GM21576 (cell line): ENCODE results near the gene GNAQ.
"Not testable (repeated sequence)": the region's sequence is repeated elsewhere in the genome, so short reads cannot be mapped to it uniquely, and the experiment has no call there.

ENCODE experiments used
- ATAC-seq: cut with Tn5 transposase; IDR thresholded peaks from one replicate; pipeline ENCODE4 v1.9.1; 2021; ENCODE audit warnings: mild to moderate bottlenecking, moderate library complexity; ENCODE audit not compliant: unreplicated experiment

GNAQ gene

DNA sequence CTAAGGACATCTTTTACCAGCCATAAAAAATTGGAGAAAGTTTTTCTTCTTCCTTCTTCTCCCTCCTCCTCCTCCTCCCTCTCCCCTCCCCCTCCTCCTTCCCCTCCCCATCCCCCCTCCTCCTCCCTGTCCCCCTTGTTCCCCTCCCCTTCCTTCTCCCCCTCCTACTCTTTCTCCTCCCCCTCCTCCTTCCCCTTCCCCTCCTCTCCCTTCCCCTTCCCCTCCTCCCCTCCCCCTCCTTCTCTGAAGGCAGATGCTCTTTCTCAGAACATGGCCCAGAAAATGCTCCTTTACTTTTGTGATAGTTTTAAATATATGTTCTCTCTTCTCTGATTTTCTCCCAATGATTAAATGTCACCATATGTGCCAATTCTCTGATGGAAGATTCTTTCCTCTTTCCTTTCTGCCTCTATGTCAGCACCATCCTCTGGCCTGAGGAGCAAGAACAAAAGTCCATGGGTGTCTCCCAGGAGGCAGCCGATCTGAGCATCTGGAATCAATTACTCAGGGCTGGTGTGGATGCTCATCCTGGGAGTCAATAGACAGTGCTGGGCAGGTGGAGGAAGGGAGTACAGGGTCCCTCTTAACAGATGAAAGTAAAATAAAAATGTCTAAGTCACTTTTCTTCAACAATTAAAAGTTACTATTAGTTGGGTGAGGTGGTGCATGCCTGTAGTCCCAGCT, 320.5 kb downstream of the GNAQ start:
- ATAC-seq, result no peak

DNA sequence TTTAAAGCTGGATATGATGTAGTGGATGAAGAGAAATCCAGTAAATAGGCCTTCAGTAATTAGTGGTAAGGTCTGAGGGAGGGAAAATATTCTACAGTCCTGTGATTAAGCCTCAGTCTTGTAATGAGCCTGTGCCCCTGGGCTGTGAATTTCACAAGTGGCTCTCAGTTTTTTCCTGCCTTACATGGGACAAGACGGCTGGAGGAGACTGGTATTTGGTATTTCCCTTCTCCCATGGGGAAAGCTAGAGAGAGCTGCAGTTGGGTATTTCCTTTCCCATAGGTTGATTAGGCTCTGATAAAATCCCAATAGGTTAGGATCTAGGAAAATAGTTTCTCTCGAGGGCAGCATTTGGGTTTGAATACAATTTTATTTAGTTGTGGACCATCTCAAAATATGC, 321.3 kb downstream of the GNAQ start:
- ATAC-seq, result no peak

DNA sequence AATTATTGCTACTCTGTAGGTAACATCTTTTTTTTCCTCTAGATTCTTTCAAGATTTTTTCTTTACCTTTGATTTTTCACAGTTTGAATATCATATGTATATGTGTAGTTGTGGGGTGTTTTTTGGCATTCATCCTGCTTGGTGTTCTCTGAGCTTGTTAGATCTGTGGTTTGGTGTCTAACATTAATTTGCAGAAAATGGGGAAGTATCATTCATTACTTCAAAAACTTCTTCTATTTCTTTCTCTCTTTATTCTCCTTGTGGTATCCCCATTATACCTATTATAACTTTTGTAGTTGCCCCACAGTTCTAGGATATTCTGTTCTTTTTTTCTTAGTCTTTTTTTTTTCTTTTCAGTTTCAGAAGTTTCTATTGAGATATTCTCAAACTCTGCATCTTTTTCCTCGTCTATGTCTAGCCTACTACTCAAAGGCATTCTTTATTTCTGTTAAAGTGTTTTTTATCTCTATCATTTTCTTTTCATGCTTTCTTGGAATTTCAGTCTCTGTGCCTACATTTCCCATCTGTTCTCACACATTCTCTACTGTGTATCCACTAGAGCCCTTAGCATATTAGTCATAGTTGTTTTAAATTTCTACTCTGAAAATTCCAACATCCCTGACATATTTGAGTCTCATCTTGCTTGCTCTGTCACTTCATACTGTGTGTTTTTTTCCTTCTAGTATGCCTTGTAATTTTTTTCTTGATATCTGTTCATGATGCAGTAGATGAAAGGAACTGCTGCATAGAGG, 323.4 kb downstream of the GNAQ start:
- ATAC-seq, result no peak

DNA sequence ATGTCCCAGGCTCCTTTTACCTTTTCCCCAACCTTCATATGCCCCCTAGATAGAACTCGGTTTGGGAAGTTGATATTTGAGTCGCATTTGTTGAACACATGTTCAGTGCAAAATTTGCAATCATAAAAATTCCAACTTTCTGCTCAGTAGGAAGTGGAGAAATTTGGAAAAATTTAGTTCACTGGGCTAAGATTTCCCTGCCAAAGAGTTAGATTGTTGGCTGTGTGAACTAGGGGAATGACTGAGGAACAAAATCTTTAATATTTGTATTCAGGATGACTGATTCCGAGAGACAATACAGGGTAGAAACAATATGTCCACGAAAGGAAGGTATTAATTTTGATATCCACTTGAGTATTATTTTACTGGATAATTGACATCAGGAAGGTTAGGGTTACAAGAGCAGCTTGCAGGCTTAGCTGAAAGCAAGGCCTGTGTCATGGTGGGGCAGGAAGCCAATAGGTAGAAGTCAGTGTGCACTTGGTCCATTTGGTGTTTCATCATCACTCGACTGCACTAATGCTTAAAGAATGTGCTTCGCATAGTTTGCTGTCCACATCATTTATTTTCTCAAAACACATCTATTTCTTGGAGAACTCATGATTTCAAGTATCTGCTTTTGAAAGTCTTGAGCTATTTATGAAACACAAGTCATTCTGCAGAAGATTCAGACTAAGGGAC, 324.1 kb downstream of the GNAQ start:
- no peak for ATAC-seq

DNA sequence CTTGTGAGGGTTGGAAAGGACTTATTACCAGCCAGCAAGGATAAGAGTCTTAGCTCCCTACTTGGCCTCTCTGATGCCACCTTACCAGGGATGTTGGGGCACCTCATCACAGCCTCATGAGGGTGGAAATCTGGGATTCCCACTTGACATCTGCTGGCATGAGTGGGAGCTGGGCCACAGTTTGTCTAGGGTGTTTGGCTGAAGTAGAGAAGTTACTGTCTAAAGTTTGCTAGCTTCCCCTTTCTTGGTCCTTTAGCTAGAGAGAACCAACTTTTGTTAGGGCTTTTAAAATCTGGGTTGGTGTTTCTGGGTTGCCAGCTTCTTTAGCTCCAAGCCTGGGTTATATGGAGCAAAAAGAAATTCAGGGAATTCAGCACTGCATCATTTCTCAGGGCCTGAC, 326.0 kb downstream of the GNAQ start:
- ATAC-seq, result no peak

DNA sequence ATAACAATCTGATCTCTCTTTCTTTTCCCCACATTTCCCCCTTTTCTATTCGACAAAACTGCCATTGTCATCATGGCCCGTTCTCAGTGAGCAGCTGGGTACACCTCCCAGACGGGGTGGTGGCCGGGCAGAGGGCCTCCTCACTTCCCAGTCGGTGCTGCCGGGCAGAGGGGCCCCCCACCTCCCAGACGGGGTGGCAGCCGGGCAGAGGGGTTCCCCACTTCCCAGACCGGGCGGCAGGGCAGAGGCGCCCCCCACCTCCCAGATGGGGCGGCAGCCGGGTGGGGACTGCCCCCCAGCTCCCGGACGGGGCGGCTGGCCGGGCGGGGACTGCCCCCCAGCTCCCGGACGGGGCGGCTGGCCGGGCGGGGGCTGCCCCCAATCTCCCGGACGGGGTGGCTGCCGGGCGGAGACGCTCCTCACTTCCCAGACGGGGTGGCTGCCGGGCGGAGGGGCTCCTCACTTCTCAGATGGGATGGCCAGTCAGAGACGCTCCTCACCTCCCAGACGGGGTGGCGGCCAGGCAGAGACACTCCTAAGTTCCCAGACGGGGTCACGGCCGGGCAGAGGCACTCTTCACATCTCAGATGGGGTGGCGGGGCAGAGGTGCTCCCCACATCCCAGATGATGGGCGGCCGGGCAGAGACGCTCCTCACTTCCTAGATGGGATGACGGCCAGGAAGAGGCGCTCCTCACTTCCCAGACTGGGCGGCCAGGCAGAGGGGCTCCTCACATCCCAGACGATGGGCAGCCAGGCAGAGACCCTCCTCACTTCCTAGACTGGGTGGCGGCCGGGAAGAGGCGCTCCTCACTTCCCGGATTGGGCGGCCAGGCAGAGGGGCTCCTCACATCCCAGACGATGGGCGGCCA, 328.9 kb downstream of the GNAQ start:
- ATAC-seq, result not testable (repeated sequence)

DNA sequence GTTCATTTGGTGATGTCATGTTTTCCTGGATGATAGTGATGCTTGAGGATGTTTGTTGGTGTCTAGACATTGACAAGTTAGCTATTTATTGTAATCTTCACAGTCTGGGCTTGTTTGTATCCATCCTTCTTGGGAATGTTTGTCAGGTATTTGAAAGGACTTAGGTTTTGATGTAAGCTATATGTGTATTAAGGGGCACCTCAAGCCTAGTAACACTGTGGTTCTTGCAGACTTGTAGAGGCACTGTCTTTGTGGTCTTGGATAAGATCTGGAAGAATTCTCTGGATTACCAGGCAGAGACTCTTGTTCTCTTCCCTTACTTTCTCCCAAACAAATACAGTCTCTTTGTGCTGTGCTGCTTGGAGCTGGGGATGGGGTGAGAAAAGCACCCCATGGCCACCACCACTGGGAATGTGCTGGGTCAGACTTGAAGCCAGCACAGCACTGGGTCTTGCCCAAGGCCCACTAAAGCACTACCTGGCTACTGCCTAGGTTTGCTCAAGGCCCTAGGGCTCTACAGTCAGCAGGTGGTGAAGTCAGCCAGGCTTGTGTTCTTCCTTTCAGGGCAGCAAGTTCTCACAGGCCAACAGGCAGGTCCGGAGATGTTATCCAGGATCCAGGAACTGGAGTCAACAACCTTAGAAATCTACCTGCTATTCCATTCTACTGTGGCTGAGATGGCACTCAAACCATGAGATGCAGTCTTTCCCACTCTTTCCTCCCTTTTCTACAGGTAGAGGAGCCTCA, 334.2 kb downstream of the GNAQ start:
- no peak for ATAC-seq

DNA sequence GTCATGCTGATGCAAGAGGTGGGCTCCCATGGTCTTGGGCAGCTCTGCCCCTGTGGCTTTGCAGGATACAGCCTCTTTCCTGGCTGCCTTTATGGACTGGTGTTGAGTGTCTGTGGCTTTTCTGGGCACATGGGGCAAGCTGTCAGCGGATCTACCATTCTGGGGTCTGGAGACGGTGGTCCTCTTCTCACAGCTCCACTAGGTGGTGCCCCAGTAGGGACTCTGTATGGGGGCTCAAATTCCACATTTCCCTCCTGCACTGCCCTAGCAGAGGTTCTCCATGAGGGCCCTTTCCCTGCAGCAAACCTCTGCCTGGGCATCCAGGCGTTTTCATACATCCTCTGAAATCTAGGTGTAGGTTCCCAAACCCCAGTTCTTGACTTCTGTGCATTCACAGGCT, 340.9 kb downstream of the GNAQ start:
- ATAC-seq, result not testable (repeated sequence)

DNA sequence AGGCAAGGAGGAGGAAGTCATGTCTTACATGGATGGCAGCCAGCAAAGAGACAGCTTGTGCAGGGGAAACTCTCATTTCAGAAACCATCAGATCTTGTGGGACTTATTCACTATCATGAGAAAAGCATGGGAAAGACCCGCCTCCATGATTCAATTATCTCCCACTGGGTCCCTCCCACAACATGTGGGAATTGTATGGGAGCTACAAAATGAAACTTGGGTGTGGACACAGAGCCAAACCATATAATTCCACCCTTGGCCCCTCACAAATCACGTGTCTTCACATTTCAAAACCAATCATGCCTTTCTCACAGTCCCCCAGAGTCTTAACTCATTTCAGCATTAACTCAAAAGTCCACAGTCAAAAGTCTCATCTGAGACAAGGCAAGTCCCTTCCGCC, 341.5 kb downstream of the GNAQ start:
- ATAC-seq, result not testable (repeated sequence)

DNA sequence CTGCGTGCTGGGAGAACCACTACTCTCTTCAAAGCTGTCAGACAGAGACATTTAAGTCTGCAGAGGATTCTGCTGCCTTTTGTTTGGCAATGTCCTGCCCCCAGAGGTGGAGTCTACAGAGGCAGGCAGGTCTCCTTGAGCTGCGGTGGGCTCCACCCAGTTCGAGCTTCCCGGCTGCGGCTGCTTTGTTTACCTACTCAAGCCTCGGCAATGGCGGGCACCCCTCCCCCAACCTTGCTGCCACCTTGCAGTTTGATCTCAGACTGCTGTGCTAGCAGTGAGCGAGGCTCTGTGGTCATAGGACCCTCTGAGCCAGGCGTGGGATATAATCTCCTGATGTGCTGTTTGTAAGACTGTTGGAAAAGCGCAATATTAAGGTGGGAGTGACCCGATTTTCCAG, 343.9 kb downstream of the GNAQ start:
- not testable (repeated sequence) for ATAC-seq

DNA sequence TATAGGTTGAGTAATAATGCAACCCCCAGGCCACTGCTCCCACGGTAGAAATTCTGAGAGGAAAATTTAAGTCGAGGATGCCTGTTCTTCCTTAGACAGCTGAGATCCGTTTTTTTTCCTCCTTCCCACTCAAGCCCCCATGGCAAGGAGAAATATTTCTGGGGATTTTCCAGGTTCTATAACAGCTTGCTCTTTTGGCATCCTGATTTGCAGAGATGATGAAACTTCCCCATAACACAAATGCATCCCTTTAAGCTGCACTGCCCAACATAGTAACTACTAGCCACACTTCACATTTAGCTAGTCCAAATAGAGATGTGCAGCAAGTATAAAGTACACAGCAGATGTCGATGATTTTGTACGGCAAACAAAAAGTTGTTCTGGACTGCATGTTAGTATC, 351.0 kb downstream of the GNAQ start:
- ATAC-seq, result no peak

DNA sequence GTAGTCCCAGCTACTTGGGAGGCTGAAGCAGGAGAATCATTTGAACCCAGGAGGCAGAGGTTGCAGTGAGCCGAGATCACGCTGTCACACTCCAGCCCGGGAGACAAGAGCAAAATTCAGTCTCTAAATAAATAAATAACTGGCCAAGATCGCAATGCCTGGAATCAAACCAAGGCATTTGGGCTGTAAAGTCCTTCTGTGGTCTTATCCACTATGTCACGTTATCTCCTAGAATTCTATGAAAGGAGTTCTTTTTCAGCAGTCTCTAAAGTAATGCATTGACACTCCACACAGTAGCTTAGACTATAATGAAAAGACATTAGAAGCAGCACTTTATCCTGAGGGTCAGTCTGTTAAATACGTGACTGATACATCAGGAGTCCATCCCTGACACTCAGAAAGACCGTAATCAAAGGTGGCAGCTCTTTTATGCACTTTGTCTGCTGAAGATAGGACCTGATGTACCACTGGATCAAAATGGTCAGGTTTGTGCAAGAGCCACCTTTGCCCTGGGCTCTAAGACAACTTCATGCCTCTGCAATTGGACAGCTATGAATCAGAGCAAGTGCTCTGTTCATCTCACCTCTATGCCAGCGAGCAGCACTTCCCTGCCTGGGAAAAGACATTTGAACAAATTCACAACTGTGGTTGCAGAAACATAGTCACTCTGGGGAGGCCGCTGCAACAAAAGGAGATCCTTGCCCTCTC, 351.8 kb downstream of the GNAQ start:
- no peak for ATAC-seq

DNA sequence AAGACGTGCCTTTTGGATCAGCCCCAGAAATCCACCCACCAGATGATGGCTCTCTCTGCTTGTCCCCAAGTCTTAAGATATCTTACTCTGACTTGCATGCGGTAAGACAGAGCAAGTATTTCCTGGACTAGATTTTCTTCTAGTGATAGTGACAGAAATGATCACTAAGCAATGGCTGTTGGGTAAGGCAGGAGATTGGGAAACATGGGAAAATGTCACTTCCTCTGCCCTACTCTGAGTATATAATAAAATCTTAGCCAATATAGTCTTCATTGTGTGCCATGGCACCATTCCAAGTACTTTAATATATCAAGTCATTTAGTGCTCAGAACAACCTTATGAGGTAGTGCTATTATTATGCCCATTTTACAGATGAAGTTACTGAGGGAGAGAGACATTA, 352.5 kb downstream of the GNAQ start:
- no peak for ATAC-seq

DNA sequence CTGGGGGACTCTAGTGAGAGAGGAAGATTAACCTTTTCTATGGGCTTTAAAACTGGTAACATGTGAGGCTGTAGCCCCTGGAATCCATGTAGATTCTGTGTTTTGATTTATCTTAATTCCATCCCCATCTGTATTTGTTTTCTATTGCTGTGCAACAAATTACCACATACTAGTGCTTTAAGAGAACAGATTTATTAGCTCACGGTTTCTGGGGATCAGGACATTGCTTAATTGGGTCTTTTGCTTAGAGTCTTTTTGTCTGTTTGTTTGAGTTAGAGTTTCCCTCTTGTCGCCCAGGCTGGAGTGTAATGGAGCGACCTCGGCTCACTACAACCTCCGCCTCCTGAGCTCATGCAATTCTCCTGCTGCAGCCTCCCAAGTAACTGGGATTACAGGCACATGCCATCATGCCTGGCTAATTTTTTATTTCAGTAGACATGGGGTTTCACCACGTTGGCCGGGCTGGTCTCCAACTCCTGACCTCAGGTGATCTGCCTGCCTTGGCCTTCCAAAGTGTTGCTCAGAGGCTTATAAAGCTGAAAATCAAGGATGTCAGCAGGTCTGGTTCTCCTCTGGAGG, 353.6 kb downstream of the GNAQ start:
- ATAC-seq, result no peak

DNA sequence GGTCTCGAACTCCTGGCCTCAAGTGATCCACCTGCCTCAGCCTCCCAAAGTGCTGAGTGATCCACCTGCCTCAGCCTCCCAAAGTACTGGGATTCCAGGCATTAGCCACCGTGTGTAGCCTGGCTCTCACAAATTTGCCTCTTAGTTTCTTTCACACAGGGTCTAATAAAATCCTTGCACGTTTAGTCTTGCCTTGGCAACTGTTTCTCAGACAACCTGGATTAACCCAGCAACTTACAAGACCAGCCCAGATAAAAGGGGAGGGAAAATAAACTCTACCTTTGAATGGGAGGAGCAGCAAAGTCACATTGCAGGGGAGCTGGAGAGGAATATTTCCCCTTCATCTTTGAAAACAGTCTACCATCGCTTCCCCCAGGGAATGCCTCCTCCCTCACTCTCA, 354.2 kb downstream of the GNAQ start:
- no peak for ATAC-seq

DNA sequence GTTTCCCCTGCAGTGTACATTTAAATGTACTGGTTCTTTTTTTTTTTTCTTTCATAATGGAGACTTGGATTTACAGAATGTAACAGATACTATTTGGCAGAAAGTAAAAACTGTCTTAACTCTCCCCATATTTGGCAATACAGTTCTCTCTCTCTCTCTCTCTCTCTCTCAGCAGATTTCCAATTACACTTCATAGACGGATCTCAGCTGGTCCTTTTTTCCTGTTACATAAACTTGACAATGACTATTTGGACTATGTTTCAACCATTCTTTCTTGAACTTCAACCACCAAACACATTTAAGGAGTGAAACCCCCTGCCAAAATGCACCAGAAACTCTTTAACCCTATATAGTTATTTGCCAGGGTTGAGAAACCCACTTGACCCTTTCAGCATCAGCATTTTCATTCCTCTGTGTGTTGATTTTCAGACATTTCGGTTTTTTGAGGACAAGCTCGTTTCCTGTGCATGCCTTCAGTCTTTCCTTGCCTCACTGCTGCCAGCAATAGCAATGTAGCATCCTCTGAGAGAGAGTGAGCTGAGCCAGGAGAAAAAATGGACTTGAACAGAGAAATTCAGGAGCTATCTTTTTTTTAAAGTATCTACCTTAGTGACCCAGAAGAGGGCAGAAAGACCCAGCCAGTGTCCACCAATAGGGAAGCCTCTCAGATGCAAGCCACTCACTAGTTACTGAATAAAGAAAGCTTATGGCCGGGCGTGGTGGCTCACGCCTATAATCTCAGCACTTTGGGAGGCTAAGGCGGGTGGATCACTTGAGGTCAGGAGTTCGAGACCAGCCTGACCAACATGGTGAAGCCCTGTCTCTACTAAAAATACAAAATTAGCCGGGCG, 357.4 kb downstream of the GNAQ start:
- ATAC-seq, result no peak

DNA sequence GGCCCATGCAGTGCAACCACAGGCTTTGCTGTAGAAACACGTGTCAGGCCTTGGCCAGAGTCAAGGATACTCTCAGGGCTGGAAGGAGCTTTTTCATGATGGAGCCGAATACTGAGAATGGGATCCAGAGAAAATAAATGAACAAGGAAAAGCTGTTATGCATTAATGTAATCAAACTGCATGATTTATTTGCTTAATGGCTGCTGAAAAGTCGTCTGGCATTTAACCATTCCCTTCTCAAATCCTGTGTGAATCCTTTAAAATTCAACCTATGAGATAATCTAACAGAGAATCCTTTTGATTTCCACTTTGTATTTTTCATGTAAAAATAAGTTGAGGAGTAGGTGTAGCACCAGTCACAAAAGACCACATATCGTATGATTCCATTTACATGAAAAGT, 359.4 kb downstream of the GNAQ start:
- no peak for ATAC-seq

DNA sequence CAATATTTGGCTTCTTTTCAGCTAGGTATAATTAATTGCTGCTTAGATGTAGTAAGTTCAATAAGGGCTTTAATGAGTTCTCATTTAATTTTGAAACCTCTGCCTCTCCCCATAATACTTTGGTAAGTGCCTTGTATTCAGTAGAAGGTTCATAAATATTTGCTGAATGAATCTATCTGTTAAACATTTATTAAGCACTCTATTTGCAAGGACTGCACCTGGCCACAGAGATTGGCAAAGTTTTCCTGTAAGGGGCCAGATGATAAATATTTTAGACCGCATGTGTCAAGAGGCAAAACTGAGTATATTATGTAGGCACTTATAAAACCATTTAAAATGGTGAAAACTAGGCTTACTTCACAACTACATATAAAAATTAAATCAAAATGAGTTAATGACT, 364.5 kb downstream of the GNAQ start:
- ATAC-seq, result no peak
